Kasumi-1 (cell line): Measurements from ENCODE around the gene S1PR4.
"Not testable (repeated sequence)": the region's sequence is repeated elsewhere in the genome, so short reads cannot be mapped to it uniquely, and the experiment has no call there.

Experiments used
- DNase-seq, 2 experiments: peaks; one replicate each; lab custom pipeline; 2025; lab: John Stamatoyannopoulos, UW

Gene S1PR4

GRCh38 chr19:3152419-3152780 is 26.2 kb upstream of the S1PR4 start:
- no peak for DNase-seq

- DNase-seq: no peak
Observed at GRCh38 chr19:3153286-3154230, 25.0 kb upstream of the S1PR4 start.

GRCh38 chr19:3154447-3154846 is 24.1 kb upstream of the S1PR4 start:
- not testable (repeated sequence) for DNase-seq

- DNase-seq: peak; percentile 95 to 96
Observed at GRCh38 chr19:3154957-3155736, 23.4 kb upstream of the S1PR4 start.

GRCh38 chr19:3157096-3157845 is 21.3 kb upstream of the S1PR4 start:
- no peak for DNase-seq

- DNase-seq: no peak
Observed at GRCh38 chr19:3159565-3159964, 19.0 kb upstream of the S1PR4 start.

- no peak for DNase-seq
Observed at GRCh38 chr19:3160219-3160618, 18.4 kb upstream of the S1PR4 start.

GRCh38 chr19:3161453-3161852 is 17.1 kb upstream of the S1PR4 start:
- DNase-seq: no peak

GRCh38 chr19:3162418-3163229 is 15.9 kb upstream of the S1PR4 start:
- DNase-seq: no peak

GRCh38 chr19:3163230-3163886 is 15.2 kb upstream of the S1PR4 start:
- peak; percentile 53 to 64 for DNase-seq

- no peak for DNase-seq
Observed at GRCh38 chr19:3163943-3164342, 14.6 kb upstream of the S1PR4 start.

- no peak for DNase-seq
Observed at GRCh38 chr19:3167533-3168272, 10.9 kb upstream of the S1PR4 start.

GRCh38 chr19:3171894-3172672 is 6.5 kb upstream of the S1PR4 start:
- DNase-seq: no peak

GRCh38 chr19:3172673-3173000 is 5.9 kb upstream of the S1PR4 start:
- not testable (repeated sequence) for DNase-seq

- no peak for DNase-seq
Observed at GRCh38 chr19:3175781-3176714, 2.5 kb upstream of the S1PR4 start.

- DNase-seq: no peak
Observed at GRCh38 chr19:3176715-3177501, 1.7 kb upstream of the S1PR4 start.

- peak; percentile 23 to 43 for DNase-seq
Observed at GRCh38 chr19:3178973-3179738, 587 bp downstream of the S1PR4 start.
